ENCODE measurements around the gene NPR2.

GRCh38 chr9:35806101-35806500 is 14.7 kb downstream of the NPR2 start:
- TF ChIP-seq, protein P1, sequence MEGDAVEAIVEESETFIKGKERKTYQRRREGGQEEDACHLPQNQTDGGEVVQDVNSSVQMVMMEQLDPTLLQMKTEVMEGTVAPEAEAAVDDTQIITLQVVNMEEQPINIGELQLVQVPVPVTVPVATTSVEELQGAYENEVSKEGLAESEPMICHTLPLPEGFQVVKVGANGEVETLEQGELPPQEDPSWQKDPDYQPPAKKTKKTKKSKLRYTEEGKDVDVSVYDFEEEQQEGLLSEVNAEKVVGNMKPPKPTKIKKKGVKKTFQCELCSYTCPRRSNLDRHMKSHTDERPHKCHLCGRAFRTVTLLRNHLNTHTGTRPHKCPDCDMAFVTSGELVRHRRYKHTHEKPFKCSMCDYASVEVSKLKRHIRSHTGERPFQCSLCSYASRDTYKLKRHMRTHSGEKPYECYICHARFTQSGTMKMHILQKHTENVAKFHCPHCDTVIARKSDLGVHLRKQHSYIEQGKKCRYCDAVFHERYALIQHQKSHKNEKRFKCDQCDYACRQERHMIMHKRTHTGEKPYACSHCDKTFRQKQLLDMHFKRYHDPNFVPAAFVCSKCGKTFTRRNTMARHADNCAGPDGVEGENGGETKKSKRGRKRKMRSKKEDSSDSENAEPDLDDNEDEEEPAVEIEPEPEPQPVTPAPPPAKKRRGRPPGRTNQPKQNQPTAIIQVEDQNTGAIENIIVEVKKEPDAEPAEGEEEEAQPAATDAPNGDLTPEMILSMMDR (IDR thresholded peaks at IDR 0.05) = no peak
- TF ChIP-seq POLR2A (IDR thresholded peaks at IDR 0.05) = no peak

Measured in esophagus squamous epithelium (tissue), 4 donors.